CD4-positive, alpha-beta T cell (primary cell): ENCODE measurements around the gene TMCC3. TPM values are rescaled to one million over a fixed set of nuclear protein-coding genes. Genes with fewer than 3 reads are reported as not detected.
"Not testable (repeated sequence)": the region's sequence is repeated elsewhere in the genome, so short reads cannot be mapped to it uniquely, and the experiment has no call there.

Experiments
- ATAC-seq: fragments of 200-7000 bp; cut with Tn5 transposase; one replicate; pipeline ENCODE4 v1.10.0; 2022; ENCODE audit warnings: mild to moderate bottlenecking; ENCODE audit not compliant: poor library complexity
- CTCF ChIA-PET: fragments of 350-600 bp; sonication (Branson Sonifier 250); formaldehyde crosslinking; loops from one replicate; lab custom pipeline; 2021; ENCODE audit warnings: antibody characterized with exemption, inconsistent platforms; lab: Charles Lee
- POLR2A ChIA-PET: fragments of 350-600 bp; sonication (Branson Sonifier 250); formaldehyde crosslinking; loops from one replicate; lab custom pipeline; 2021; ENCODE audit warnings: antibody characterized with exemption, inconsistent platforms; lab: Charles Lee
- DNase-seq, 14 experiments: peaks; one replicate each; pipeline ENCODE4 v3.0.0-alpha.2; 2013 to 2020; ENCODE audit warnings: mixed read lengths in 2 of 14
- H3K27ac ChIP-seq, 2 donors: one replicate each; pipeline versions ENCODE4 v1.5.1 to v1.7.0; 2013; ENCODE audit warnings: low read length in 2 of 2, low read depth in 1 of 2, mild to moderate bottlenecking in 1 of 2
- H3K27me3 ChIP-seq, 2 experiments: 1 replicate in 1 of 2; 2 replicates in 1 of 2; pipeline versions ENCODE4 v1.6.1 to v1.7.0; 2013; ENCODE audit warnings: low read length in 2 of 2, control low read depth in 1 of 2, mild to moderate bottlenecking in 1 of 2, moderate library complexity in 1 of 2; ENCODE audit not compliant: insufficient read depth in 2 of 2, control insufficient read depth in 1 of 2
- H3K36me3 ChIP-seq: one replicate; pipeline ENCODE4 v1.6.1; 2013; ENCODE audit warnings: low read length, control low read depth; ENCODE audit not compliant: insufficient read depth
- H3K4me1 ChIP-seq: one replicate; pipeline ENCODE4 v1.6.1; 2013; ENCODE audit warnings: low read length, control low read depth; ENCODE audit not compliant: insufficient read depth
- H3K4me3 ChIP-seq: one replicate; pipeline ENCODE4 v1.5.1; 2013; ENCODE audit warnings: mild to moderate bottlenecking, low read length, moderate library complexity
- H3K9me3 ChIP-seq, 2 experiments: 1 replicate in 1 of 2; 2 replicates in 1 of 2; pipeline versions ENCODE4 v1.6.1 to v1.7.0; 2013; ENCODE audit warnings: low read length in 2 of 2, mild to moderate bottlenecking in 2 of 2, control low read depth in 1 of 2, moderate library complexity in 1 of 2; ENCODE audit not compliant: control insufficient read depth in 1 of 2, insufficient read depth in 1 of 2
- H3K27ac Mint-ChIP-seq: one replicate; pipeline ENCODE4 v1.8.0; 2020; ENCODE audit warnings: mixed read lengths
- H3K27me3 Mint-ChIP-seq: one replicate; pipeline ENCODE4 v1.8.0; 2021; ENCODE audit warnings: mixed read lengths
- H3K36me3 Mint-ChIP-seq: one replicate; pipeline ENCODE4 v1.8.0; 2021; ENCODE audit warnings: low read depth, mixed read lengths
- H3K4me1 Mint-ChIP-seq: one replicate; pipeline ENCODE4 v1.8.0; 2021; ENCODE audit warnings: low read depth, mixed read lengths
- H3K4me3 Mint-ChIP-seq: one replicate; pipeline ENCODE4 v1.8.0; 2020; ENCODE audit warnings: mild to moderate bottlenecking, mixed read lengths
- H3K9me3 Mint-ChIP-seq: one replicate; pipeline ENCODE4 v1.8.0; 2020; ENCODE audit warnings: mixed read lengths
- intact Hi-C, 2 experiments: fragments of 100-400 bp; cut with DNase I in 1 of 2; cut with micrococcal nuclease in 1 of 2; formaldehyde crosslinking; loops; one replicate each; pipeline versions ENCODE4 v1.15.1 to v1.9.0; 2023 to 2025; cut with DNase I, micrococcal nuclease
- total RNA-seq, 174 experiments: library from RNA in 2 of 174; stranded (reverse) in 2 of 174; gene quantifications; one replicate each; pipeline ENCODE4 v1.2.3 and lab custom pipeline; 2021 to 2026
- TF ChIP-seq, protein P1 (sequence below): fragments of 200-600 bp; IDR thresholded peaks from one replicate; pipeline ENCODE4 v1.8.0; 2022; ENCODE audit warnings: antibody characterized with exemption, mild to moderate bottlenecking

Gene TMCC3
- total RNA-seq, 2 experiments from 2014 or later: 0.78 to 1.3 TPM

DNA sequence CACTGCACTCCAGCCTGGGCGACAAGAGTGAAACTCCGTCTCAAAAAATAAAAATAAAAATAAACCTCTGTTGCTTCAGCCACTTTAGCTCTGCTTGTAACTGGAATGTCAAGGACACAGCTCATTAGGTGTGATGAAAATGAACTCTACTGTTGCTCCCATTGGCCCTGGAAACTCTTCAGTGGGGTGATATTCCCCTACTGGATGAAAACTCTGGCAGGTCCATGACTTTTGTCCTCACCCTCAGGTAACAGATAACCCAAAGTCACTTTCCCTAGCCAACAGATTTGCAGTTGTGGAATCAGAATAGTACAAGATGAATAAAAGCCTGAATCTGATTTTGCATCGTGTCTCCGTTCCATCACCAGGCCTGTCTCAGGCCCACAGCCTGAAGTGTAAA lies 98.5 kb downstream of the TMCC3 start:
- Histone ChIP-seq H3K27me3 (peaks cover 0 to 2% of the 10 kb centered on the region in 2 experiments), H3K27ac (no peak overlapping the region), H3K4me3 (no peak overlapping the region), H3K36me3 (no peaks in the 10 kb centered on the region), H3K4me1 (no peaks in the 10 kb centered on the region), H3K9me3 (peaks cover 14 to 17% of the 10 kb centered on the region in 2 experiments)
- DNase-seq (no peak), ATAC-seq (no peak)
- Mint-ChIP-seq H3K4me3 (no peak overlapping the region), H3K27ac (no peak overlapping the region), H3K36me3 (no peaks in the 10 kb centered on the region), H3K9me3 (peaks cover 4% of the 10 kb centered on the region), H3K27me3 (peaks cover 11% of the 10 kb centered on the region), H3K4me1 (no peaks in the 10 kb centered on the region)
- TF ChIP-seq, protein P1, sequence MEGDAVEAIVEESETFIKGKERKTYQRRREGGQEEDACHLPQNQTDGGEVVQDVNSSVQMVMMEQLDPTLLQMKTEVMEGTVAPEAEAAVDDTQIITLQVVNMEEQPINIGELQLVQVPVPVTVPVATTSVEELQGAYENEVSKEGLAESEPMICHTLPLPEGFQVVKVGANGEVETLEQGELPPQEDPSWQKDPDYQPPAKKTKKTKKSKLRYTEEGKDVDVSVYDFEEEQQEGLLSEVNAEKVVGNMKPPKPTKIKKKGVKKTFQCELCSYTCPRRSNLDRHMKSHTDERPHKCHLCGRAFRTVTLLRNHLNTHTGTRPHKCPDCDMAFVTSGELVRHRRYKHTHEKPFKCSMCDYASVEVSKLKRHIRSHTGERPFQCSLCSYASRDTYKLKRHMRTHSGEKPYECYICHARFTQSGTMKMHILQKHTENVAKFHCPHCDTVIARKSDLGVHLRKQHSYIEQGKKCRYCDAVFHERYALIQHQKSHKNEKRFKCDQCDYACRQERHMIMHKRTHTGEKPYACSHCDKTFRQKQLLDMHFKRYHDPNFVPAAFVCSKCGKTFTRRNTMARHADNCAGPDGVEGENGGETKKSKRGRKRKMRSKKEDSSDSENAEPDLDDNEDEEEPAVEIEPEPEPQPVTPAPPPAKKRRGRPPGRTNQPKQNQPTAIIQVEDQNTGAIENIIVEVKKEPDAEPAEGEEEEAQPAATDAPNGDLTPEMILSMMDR: no peak
- CTCF ChIA-PET: no interaction called here
- intact Hi-C loops: no loop called here
- POLR2A ChIA-PET: no interaction called here

- no peak overlapping the region for H3K27ac ChIP-seq
- POLR2A ChIA-PET: no interaction called here
- H3K4me1 ChIP-seq: no peaks in the 10 kb centered on the region
- H3K4me3 ChIP-seq: no peak overlapping the region
- H3K36me3 ChIP-seq: no peaks in the 10 kb centered on the region
- peaks cover 0 to 2% of the 10 kb centered on the region in 2 experiments for H3K27me3 ChIP-seq
- H3K9me3 Mint-ChIP-seq: peaks cover 8% of the 10 kb centered on the region
- ATAC-seq: no peak
- no peaks in the 10 kb centered on the region for H3K4me1 Mint-ChIP-seq
- intact Hi-C loops: no loop called here
- no peaks in the 10 kb centered on the region for H3K36me3 Mint-ChIP-seq
- no peak for DNase-seq
- H3K9me3 ChIP-seq: peaks cover 22% of the 10 kb centered on the region in 2 experiments
- H3K27ac Mint-ChIP-seq: no peak overlapping the region
- TF ChIP-seq, protein P1: no peak
- CTCF ChIA-PET: no interaction called here
- peaks cover 7% of the 10 kb centered on the region for H3K27me3 Mint-ChIP-seq
- H3K4me3 Mint-ChIP-seq: no peak overlapping the region
Observed at GRCh38 chr12:94550964-94551363, 99.4 kb downstream of the TMCC3 start.

DNA sequence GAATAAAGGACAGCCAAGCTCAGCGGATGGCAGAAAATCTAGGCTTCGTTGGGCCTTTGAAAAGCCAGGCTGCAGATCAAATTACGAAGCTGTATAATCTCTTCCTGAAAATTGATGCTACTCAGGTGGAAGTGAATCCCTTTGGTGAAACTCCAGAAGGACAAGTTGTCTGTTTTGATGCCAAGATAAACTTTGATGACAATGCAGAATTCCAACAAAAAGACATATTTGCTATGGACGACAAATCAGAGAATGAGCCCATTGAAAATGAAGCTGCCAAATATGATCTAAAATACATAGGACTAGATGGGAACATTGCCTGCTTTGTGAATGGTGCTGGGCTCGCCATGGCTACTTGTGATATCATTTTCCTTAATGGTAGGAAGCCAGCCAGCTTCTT lies 101.5 kb downstream of the TMCC3 start:
- H3K4me1 ChIP-seq, ATAC-seq, DNase-seq, CTCF ChIA-PET, H3K27me3 ChIP-seq, H3K4me3 ChIP-seq, H3K27me3 Mint-ChIP-seq, H3K27ac ChIP-seq, H3K27ac Mint-ChIP-seq, H3K4me1 Mint-ChIP-seq, H3K36me3 ChIP-seq, intact Hi-C loops, H3K36me3 Mint-ChIP-seq, POLR2A ChIA-PET, H3K4me3 Mint-ChIP-seq: not testable (repeated sequence)
- peaks cover 25 to 29% of the 10 kb centered on the region in 2 experiments for H3K9me3 ChIP-seq
- peaks cover 14% of the 10 kb centered on the region for H3K9me3 Mint-ChIP-seq
